Middle frontal gyrus (tissue), 1 donor: ENCODE results near the gene CTBP2.

Experiments
- DNase-seq: peaks from one replicate; pipeline ENCODE4 v3.0.0-alpha.2; 2015; ENCODE audit warnings: low spot score; ENCODE audit errors: extremely low spot score

CTBP2 gene

DNA sequence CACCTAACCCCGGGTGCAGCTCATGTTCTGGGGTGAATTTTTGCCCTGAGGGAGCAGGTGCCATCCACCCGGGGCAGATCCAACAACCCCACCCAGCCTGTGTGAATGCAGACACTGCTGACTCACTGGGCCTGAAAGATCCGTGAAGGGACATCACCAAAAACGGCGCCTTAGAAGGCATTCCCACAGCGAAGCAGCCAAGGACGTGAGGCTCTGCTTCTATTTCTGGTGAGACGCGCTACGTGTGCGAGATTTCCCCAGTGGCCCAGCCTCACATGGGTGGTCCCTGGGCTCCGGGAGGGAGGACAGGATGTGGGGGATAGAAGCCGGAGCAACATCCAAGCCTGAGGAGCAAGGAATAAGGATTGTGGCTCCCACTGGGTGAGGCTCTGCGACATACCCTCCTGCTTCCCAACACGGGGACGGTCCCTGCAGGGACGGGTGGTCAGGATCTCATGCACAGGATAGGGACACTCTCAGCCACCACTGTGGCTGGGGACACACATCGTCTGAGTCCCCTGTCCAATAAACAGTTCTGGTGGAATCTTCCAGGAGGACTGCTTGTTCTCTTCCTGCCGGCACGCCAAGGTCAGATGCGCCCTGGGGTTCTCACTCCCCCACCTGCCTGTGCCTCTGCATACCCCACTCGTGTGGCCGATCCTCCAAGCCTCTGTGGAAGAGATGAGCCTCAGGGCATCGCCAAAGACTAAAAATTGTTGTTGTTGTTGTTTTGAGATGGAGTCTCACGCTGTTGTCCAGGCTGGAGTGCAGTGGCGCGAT, 148.2 kb downstream of the CTBP2 start:
- no peak for DNase-seq

- DNase-seq, result no peak
Measured at GRCh38 chr10:125011171-125011925, 149.0 kb downstream of the CTBP2 start.

DNA sequence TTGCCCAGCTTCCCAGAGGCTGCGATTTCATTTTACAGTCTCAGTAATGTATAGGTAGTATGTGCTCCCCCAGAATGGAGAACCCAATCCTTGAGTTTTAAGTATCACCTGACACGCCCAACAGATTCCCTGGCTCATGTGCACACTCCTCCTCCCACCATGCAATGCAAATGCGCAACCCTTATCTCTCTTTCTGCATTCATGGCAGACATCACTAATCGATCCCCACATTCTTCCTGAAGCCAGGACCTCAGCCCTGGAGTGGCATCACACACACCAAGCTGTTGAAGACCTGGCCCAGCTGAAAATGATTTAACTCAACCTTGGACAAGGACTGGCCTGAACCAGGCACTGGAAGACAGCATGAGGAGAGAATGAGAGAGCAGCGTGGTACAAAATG, 150.0 kb downstream of the CTBP2 start:
- no peak for DNase-seq

DNA sequence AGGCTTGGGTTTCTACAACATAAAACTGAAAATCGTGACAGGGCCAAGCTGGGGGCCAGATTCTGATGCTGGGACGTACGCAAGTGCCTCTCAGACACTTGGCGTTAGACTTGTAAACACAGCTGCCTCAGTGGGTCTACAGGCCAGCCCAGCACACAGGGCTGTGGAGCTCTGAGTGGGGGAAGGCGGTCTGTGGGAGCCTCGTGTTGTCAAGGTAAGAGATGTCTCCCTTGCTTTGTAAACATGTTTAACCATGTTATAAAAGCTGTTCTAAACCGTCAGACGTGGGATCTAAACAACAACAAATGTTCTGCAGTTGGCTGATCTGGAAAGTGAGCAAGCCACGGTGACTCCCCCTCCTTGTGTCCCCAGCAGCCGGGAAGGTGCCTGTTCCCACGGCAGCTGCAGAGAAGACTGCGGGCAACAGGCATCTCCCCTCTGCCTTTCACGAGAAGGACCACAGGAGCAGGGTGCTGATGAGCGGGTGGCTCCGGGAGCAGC, 150.7 kb downstream of the CTBP2 start:
- no peak for DNase-seq

- DNase-seq, result no peak
Measured at GRCh38 chr10:125008689-125009638, 151.4 kb downstream of the CTBP2 start.

DNA sequence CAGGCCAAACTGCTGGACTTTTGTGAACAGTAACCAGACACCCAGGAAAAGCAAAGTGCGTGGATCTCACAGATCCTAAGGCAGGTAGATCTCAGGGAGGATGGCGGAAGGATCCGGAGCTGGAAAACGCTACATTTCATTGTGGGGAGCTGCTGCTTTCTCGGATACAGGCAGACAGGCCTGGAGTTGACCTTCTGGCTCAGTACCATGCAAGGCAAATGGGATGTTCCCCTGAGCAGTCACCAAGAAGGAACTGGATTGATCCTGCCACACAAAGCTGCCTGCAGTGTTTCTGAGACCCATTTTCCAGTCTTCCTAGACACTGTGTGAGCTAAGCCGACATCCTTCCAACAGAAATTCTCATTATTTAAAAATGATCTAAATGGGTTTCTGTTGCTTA, 152.9 kb downstream of the CTBP2 start:
- no peak for DNase-seq

GRCh38 chr10:125006921-125007426, 153.4 kb downstream of the CTBP2 start:
- no peak for DNase-seq

DNA sequence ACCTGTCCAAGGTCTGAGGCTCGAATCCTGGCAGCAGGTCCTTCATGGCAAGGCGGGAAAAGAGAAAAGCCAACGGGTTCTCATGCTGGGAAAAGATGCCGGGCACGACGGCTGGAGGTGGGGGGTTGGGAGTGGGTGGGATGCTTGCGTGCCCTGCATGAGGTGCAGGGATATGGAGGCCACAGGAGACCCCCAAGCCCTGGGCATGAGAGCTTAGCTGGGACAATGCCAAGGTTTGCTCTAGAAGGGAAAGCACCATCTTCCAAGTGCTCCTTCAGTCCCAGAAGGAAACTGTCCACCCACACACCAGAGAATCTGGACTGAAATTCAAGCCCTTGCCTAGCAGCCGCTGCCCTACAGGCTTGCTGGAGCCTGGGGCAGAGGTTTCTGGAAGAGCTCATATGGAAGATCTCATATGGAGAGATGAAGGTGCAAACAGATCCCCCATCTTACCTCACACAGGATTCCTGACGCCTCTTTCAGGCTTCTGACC, 154.1 kb downstream of the CTBP2 start:
- DNase-seq, result no peak

DNA sequence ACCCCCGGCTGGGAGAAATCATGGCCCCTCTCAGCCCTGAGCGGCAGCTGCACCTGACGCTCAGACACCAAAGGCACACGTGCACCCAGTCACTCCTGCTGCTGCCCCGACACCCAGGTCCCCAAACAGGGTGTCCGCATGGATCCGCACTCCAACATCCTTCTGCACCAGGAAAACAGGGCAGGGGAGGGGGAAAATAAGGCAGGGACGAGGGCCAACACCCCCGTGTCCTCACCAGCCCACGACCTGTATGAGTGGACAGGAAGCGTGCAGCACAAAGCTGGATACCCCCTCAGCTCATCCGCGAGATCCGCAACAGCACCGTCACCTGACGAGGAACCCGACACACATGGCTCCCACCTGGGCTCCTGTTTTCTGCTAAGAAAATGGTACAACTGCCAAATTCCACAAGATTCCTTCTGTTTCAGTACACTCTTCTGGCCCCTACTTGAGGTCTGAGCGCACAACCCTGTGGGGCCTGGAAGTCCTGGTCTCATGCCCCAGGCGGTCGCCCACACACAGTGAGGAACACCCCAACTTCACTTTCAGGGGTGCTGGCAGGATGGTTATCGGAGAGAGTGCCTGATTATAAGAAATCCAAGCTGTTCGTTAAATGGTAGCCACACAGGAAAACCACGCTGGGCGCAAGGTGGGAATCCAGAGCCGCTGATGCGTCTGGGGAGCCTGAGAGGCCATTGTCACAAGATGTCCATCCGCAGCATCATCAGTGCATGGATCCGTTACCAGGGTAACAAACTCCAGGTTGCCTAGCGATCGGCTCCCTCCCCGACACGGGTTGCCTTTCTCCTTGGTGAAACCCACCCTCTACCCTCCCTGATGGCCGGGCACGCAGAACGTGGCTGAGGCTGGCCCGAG, 154.8 kb downstream of the CTBP2 start:
- no peak for DNase-seq

GRCh38 chr10:125004571-125005311, 155.6 kb downstream of the CTBP2 start:
- no peak for DNase-seq

- no peak for DNase-seq
Measured at GRCh38 chr10:125003901-125004467, 156.4 kb downstream of the CTBP2 start.

DNA sequence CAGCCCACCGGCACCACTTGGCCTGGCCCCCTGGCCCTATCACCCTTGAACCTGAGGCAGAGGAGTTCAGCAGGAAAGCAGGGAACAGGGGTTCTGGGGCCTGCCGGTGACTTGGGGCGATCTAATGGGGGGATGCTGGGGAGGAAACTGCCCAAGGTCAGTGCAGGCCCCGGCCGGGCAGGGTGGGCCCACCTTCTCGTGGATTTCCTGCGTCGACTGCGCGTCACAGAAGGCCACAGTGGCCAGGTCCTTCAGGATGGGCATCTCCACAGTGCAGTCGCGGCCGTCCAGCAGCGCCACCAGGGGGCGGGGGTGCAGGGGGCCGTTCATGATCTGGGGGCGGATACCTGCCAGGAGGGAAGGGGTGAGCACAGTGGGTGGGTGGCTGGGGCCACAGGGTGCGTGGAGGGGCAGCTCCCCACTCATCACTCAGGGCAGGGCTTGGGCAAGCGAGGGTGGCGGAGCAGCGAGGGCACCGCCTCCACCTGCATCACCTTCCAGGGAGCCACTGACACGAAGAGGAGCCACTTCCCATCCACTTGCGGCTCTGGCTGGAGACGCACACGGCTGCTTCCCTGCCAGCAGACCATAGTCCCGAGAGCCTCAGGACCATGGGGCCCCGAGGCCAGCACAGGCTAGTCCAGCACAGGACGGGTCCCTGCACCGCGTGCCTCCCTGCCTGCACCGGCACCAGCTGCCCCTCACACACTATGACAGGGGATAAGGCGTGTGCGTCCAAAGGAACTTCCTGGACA, 157.0 kb downstream of the CTBP2 start:
- no peak for DNase-seq

DNA sequence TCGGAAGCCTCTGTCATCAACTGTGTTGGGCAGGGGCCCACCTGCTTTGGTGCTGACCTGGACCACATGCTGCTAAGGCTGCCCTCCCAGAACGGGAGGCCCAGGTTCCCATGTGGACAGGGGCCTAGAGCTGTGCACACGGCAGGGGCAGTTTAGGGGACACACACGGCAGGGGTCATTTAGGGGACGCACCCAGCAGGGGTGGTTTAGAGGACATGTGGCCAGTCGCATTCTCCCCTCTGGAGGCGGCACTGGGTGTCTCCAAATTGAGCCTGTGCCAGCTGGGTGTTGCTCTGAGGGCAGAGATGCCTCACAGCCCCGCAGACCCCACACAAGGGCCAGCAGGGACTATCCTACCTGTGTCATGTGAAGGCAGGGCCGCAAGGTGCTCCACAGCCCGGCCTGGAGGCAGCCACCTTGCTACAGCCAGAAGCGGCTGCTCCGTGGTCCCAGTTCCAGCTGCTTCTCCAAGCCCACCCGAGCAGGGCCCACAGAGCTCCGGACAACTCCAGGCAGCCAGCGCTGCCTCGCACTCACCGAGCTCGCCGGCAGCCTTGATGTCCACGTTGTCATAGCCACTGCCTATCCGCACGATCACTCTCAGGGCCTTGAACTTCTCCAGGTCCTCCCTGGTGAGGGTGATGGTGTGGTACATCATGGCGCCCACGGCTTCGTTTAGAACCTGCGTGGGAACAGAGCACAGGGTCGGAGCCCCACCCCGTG, 157.8 kb downstream of the CTBP2 start:
- DNase-seq, result no peak

- DNase-seq, result no peak
Measured at GRCh38 chr10:125002047-125002422, 158.3 kb downstream of the CTBP2 start.

GRCh38 chr10:125001313-125002046, 158.9 kb downstream of the CTBP2 start:
- DNase-seq, result no peak

DNA sequence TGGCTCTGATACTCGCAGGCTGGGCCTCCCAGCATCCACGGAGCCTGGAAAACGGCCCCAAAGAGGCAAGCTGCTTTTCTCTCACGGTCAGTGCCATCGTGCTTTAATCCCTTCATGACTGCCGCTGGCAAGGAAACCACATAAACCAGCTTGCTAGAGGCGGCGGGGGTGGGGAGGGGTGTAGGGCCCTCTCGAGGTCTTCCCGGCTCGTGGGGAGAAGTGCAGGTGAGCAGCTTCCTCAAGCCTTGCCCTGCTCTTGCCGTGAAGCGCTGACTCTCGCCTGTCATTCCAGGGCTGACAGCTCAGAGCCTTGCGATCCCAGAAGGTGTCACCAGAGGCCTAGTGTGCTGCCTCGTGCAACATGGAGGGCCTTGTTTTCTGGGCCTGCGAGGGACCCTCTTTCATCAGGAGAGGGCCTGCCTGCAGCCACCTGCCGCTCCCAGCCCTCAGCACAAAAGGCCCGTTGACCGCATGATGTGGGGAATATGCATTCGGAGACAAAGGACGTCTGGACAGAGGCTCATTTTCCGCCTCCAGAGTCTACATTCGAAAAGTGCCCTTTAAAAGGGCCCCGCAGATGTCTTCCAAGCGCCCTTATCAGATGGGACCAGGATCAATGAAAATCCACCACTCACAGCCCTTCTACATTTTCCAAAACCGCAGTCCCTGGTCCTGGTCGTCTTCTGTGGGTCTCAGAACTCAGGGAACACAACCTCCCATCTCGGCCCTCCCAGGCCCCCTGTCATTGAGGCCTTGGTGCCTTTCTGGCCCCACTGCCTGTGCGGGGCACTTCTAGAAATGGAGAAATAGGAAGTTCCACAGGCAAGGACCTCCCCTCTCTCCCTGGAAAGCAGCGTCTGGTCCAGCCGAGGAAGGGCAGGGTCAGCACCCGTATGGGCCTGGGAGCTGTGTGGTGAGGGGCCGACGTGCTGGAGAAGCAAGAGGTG, 159.7 kb downstream of the CTBP2 start:
- DNase-seq, result no peak
